ENCODE measurements around the gene SYNJ1. TPM values are rescaled to one million over a fixed set of nuclear protein-coding genes. Genes with fewer than 3 reads are reported as not detected.
A peak's percentile ranks its signal among the peaks of the same experiment; 100 is the strongest.

The SYNJ1 gene
- total and polyA plus RNA-seq, 2 of the 13 experiments (the other 11 are each of a cell fraction or from before 2014, with no cell fraction given): 2.0 to 2.7 TPM

DNA sequence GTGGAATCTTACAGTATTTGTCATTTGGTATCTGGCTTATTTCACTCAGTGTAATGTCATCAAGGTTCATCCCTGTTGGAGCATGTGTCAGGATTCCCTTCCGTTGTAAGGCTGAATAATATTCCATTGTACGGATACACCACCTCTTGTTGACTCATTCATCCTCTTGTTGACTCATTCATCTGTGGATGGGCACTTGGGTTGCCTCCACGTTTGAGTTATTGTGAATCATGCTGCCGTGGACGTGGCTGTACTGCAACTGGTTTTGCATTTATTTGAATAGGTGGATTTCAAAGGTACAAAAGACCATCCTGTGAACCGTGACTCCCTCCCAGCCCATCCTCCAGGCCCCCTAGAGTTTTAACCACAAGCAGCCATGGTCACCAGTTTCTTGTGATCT, 130.6 kb downstream of the SYNJ1 start (continued):
- TF ChIP-seq, protein P1, sequence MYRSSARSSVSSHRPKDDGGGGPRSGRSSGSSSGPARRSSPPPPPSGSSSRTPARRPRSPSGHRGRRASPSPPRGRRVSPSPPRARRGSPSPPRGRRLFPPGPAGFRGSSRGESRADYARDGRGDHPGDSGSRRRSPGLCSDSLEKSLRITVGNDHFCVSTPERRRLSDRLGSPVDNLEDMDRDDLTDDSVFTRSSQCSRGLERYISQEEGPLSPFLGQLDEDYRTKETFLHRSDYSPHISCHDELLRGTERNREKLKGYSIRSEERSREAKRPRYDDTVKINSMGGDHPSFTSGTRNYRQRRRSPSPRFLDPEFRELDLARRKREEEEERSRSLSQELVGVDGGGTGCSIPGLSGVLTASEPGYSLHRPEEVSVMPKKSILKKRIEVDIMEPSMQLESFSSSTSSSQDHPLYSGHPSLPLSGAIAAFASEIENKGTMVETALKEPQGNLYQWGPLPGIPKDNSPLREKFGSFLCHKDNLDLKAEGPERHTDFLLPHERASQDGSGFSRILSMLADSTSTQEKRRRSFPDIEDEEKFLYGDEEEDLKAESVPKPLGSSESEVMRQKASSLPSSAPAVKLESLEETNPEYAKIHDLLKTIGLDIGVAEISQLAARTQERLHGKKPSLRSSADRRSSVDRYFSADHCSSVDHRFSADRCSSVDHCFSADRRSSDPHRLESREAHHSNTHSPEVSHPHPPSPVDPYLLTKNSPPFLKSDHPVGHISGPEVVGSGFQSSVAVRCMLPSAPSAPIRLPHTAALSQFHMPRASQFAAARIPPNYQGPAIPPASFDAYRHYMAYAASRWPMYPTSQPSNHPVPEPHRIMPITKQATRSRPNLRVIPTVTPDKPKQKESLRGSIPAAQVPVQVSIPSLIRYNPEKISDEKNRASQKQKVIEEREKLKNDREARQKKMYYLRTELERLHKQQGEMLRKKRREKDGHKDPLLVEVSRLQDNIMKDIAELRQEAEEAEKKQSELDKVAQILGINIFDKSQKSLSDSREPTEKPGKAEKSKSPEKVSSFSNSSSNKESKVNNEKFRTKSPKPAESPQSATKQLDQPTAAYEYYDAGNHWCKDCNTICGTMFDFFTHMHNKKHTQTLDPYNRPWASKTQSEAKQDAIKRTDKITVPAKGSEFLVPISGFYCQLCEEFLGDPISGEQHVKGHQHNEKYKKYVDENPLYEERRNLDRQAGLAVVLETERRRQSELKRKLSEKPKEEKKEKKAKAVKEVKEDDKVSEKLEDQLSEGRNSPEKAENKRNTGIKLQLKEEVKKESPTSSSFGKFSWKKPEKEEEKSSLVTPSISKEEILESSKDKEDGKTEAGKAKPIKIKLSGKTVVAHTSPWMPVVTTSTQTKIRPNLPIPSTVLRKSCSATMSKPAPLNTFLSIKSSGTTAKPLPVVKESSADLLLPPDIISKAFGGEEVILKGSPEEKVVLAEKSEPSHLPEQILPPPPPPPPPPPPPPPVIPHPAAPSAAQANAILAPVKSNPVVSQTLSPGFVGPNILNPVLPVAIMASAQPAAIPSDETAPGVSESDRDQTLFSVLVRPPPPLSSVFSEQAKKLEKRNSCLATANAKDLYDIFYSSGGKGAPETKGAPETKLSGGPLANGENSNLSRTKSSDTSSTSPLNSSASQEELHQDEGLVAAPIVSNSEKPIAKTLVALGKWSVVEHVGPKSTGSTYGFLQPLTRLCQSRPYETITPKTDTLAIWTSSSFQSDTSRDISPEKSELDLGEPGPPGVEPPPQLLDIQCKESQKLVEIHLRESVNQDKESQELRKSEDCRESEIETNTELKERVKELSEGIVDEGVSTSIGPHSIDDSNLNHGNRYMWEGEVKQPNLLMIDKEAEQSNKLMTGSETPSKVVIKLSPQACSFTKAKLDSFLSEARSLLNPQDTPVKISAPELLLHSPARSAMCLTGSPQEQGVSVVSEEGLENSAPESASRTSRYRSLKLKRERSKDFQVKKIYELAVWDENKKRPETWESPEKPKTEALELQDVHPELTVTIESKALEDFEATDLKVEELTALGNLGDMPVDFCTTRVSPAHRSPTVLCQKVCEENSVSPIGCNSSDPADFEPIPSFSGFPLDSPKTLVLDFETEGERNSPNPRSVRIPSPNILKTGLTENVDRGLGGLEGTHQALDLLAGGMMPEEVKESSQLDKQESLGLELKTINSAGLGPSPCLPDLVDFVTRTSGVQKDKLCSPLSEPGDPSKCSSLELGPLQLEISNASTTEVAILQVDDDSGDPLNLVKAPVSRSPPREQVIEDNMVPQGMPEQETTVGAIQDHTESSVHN (CRISPR knock-in tag; IDR thresholded peaks at IDR 0.05): no peak
- TF ChIP-seq SOX6 (IDR thresholded peaks at IDR 0.05) (no peak), SOX6 (CRISPR knock-in tag; IDR thresholded peaks at IDR 0.05) (peak; percentile 66; the same call in 1 of the 2 replicates), GATAD1 (CRISPR knock-in tag; IDR thresholded peaks at IDR 0.05) (peak; percentile 21; the same call in 1 of the 2 replicates), SP2 (CRISPR knock-in tag; IDR thresholded peaks at IDR 0.05) (no peak), ZNF629 (CRISPR knock-in tag; conservative IDR thresholded peaks at IDR 0.05) (no peak), RNF2 (conservative IDR thresholded peaks at IDR 0.05; ENCODE audit: low read depth) (0 out of 2 replicates have a peak, but pooled peaks have one; percentile 36), PAF1 (CRISPR knock-in tag; IDR thresholded peaks at IDR 0.05) (no peak), ZFY (CRISPR knock-in tag; IDR thresholded peaks at IDR 0.05) (no peak)
- TF ChIP-seq, protein P2, sequence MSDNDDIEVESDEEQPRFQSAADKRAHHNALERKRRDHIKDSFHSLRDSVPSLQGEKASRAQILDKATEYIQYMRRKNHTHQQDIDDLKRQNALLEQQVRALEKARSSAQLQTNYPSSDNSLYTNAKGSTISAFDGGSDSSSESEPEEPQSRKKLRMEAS (IDR thresholded peaks at IDR 0.05): peak; percentile 78
- TF ChIP-seq, protein P3, sequence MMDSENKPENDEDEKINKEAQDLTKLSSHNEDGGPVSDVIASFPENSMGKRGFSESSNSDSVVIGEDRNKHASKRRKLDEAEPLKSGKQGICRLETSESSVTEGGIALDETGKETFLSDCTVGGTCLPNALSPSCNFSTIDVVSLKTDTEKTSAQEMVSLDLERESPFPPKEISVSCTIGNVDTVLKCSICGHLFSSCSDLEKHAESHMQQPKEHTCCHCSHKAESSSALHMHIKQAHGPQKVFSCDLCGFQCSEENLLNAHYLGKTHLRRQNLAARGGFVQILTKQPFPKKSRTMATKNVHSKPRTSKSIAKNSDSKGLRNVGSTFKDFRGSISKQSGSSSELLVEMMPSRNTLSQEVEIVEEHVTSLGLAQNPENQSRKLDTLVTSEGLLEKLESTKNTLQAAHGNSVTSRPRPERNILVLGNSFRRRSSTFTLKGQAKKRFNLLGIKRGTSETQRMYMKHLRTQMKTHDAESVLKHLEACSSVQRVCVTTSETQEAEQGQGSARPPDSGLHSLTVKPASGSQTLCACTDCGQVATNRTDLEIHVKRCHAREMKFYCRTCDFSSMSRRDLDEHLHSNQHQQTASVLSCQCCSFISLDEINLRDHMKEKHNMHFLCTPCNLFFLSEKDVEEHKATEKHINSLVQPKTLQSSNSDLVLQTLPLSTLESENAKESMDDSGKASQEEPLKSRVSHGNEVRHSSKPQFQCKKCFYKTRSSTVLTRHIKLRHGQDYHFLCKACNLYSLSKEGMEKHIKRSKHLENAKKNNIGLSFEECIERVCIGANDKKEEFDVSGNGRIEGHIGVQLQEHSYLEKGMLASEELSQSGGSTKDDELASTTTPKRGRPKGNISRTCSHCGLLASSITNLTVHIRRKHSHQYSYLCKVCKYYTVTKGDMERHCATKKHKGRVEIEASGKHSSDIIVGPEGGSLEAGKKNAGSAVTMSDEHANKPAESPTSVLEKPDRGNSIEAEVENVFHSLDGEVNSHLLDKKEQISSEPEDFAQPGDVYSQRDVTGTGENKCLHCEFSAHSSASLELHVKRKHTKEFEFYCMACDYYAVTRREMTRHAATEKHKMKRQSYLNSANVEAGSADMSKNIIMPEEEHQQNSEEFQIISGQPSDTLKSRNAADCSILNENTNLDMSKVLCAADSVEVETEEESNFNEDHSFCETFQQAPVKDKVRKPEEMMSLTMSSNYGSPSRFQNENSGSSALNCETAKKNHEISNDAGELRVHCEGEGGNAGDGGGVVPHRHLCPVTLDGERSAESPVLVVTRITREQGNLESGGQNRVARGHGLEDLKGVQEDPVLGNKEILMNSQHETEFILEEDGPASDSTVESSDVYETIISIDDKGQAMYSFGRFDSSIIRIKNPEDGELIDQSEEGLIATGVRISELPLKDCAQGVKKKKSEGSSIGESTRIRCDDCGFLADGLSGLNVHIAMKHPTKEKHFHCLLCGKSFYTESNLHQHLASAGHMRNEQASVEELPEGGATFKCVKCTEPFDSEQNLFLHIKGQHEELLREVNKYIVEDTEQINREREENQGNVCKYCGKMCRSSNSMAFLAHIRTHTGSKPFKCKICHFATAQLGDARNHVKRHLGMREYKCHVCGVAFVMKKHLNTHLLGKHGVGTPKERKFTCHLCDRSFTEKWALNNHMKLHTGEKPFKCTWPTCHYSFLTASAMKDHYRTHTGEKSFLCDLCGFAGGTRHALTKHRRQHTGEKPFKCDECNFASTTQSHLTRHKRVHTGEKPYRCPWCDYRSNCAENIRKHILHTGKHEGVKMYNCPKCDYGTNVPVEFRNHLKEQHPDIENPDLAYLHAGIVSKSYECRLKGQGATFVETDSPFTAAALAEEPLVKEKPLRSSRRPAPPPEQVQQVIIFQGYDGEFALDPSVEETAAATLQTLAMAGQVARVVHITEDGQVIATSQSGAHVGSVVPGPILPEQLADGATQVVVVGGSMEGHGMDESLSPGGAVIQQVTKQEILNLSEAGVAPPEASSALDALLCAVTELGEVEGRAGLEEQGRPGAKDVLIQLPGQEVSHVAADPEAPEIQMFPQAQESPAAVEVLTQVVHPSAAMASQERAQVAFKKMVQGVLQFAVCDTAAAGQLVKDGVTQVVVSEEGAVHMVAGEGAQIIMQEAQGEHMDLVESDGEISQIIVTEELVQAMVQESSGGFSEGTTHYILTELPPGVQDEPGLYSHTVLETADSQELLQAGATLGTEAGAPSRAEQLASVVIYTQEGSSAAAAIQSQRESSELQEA (CRISPR knock-in tag; IDR thresholded peaks at IDR 0.05; ENCODE audit: not compliant biosample characterization): no peak
- TF ChIP-seq, protein P4, sequence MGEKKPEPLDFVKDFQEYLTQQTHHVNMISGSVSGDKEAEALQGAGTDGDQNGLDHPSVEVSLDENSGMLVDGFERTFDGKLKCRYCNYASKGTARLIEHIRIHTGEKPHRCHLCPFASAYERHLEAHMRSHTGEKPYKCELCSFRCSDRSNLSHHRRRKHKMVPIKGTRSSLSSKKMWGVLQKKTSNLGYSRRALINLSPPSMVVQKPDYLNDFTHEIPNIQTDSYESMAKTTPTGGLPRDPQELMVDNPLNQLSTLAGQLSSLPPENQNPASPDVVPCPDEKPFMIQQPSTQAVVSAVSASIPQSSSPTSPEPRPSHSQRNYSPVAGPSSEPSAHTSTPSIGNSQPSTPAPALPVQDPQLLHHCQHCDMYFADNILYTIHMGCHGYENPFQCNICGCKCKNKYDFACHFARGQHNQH (CRISPR knock-in tag; IDR thresholded peaks at IDR 0.05): 0 out of 2 replicates have a peak, but pooled peaks have one; percentile 35
